Hindlimb muscle (tissue), 1 donor: Measurements from ENCODE around the gene ME3. TPM values are rescaled to one million over a fixed set of nuclear protein-coding genes. Genes with fewer than 3 reads are reported as not detected.
"Not testable (repeated sequence)": the region's sequence is repeated elsewhere in the genome, so short reads cannot be mapped to it uniquely, and the experiment has no call there.

Experiments
- DNase-seq: peaks from one replicate; pipeline ENCODE4 v3.0.0-alpha.2; 2013
- polyA plus RNA-seq: library from polyadenylated mRNA; unstranded; fragments of 120-200 nt; gene quantifications from one replicate; pipeline ENCODE4 v1.2.1, GENCODE V29; 2013; ENCODE audit not compliant: insufficient read length

The ME3 gene
- polyA plus RNA-seq, 1 donor: 10.9 TPM

GRCh38 chr11:86421946-86422345 lies 250.5 kb downstream of the ME3 start:
- no peak for DNase-seq

- DNase-seq: peak; percentile 27
These were observed 253.5 kb downstream of the ME3 start for GRCh38 chr11:86418917-86419316.

- DNase-seq: no peak
These were observed 253.9 kb downstream of the ME3 start for GRCh38 chr11:86418513-86418912.

- no peak for DNase-seq
These were observed 254.3 kb downstream of the ME3 start for GRCh38 chr11:86418106-86418505.

DNA sequence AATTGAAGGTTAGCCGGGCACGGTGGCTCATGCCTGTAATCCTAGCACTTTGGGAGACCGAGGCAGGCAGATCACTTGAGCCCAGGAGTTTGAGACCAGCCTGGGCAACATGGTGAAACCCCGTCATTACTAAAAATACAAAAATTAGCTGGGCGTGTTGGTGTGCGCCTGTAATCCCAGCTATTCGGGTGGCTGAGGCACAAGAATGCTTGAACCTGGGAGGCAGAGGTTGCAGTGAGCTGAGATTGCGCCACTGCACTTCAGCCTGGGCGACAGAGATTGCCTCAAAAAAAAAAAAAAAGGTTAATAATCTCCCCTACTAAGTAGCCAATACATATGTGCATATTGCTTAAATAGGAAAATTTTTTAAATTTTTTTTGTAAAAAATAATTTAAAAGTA lies 255.5 kb downstream of the ME3 start:
- DNase-seq: not testable (repeated sequence)

- no peak for DNase-seq
These were observed 255.9 kb downstream of the ME3 start for GRCh38 chr11:86416494-86416893.

- DNase-seq: no peak
These were observed 257.4 kb downstream of the ME3 start for GRCh38 chr11:86415026-86415425.

DNA sequence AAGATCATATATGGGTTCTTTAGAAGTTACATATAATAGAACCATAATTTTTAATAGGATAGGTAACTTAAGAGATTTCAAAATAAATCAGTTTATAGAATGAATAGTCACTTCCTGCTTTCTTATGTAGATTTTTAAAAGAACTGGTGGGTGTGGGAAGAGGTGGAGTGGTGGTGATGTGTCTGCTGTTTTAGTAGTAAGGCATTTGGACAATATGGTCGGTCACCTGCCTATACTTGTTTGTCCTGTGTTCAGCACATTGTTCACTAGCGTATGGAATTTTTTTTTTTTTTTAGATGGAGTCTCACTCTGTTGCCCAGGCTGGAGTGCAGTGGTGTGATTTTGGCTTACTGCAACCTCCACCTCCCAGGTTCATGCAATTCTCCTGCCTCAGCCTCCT lies 258.4 kb downstream of the ME3 start:
- DNase-seq: no peak

- DNase-seq: no peak
These were observed 263.6 kb downstream of the ME3 start for GRCh38 chr11:86408845-86409244.

DNA sequence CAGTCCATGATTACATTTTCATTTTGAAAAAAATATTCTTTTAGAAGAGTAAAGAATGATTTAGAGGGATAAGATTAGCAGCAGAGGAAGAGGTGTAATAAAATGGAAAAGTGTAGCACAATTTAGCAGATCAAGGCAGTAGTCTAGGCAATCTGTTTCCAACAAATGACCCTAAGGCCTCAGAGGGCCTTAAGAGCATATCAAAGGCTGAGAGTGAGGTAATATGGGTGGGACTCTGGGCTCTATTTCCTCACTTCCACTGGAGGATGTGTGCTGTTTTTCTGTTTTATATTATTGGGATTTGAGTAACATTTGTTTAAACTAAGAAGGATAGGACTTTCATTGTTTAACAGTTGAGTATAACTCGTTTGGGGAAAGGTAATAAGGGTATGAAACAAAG lies 269.0 kb downstream of the ME3 start:
- DNase-seq: no peak

DNA sequence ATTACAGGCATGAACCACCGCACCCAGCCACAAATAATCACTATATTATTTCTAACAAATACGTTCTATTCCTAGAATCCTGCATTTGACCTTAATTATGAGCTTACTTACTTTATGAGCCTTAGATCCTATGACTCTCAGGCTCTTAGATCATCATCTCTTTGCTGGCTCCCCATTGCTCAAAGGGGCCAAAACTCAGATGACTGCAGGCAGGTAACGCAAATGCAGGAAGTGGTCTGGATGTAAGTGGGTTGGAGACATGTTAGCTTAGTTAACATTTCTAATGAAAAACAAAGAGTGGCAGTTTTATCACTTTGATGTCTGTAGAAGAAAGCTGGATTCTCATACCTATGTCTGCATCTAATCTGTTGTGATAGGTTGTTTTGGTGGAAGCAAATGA lies 274.3 kb downstream of the ME3 start:
- no peak for DNase-seq

DNA sequence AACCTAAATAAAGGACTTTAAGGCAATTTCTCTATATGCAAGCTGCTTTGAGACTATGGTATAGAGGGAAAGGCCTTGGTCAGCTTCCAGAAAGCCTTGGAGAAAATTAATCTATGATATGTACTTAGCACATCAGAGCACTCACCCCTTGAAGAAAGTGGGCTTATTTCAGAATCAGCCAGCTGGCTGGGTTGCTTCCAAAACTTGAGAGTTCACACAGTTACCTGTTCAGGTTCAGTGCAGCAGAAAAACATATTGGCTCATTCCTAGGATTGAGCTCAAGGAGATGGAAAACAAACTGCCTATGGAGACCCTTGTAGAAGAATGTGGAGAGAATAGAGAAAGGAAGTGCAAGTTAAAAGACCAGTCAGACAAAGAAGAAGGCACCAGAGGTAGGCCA lies 275.1 kb downstream of the ME3 start:
- DNase-seq: no peak

- no peak for DNase-seq
These were observed 276.0 kb downstream of the ME3 start for GRCh38 chr11:86396396-86396795.

GRCh38 chr11:86395061-86395551 lies 277.3 kb downstream of the ME3 start:
- no peak for DNase-seq

Other genes starting within 250 kb of the ME3 start
- gene PRSS23, start 127.9 kb upstream of the ME3 start, polyA plus RNA-seq: 21.4 TPM